ENCODE results near the gene SLC38A4.
"Not testable (repeated sequence)": the region's sequence is repeated elsewhere in the genome, so short reads cannot be mapped to it uniquely, and the experiment has no call there.

SLC38A4 gene

DNA sequence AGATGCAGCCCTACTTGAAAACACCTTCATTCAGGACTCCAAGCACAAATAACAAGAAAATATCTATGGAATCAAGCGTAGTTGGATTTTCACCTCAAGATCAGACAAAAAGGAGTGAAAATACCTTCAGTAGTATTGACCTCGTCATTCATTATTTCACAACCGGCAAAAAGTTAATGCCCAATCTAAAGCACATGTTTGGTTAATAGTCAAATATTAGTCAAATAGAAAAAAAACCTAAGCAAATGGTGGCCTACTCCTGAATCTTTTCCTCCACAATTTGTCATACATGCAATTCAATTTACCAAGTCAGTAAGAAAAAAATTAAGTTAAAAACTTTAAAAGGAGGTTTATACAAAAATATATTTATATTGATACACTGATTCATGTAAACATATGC, 50.0 kb downstream of the SLC38A4 start:
- H3K27ac Mint-ChIP-seq, result no peak overlapping the region
- peaks cover 4% of the 10 kb centered on the region for H3K27me3 Mint-ChIP-seq
- DNase-seq, result no peak
- no peaks in the 10 kb centered on the region for H3K36me3 Mint-ChIP-seq (ENCODE audit: low read depth)
- no peaks in the 10 kb centered on the region for H3K9me3 Mint-ChIP-seq
- no peaks in the 10 kb centered on the region for H3K4me1 Mint-ChIP-seq (ENCODE audit: low read depth)
- H3K4me3 Mint-ChIP-seq, result no peak overlapping the region

DNA sequence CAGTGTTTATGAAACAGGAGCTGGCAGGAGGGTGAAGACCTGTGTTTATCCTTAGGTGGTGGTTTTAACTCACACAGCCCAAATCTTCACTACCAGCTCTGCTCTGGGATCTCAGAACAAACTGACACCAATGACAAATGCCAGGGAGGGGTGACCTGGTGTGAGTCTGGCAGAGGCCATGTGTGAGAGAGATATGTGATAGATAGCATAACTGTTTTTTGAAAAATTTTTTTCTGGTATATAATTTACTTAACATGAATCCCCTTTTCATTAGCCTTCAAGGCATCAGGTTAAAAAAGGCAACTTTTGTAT, 51.5 kb downstream of the SLC38A4 start:
- Mint-ChIP-seq H3K36me3 (ENCODE audit: low read depth) (no peaks in the 10 kb centered on the region), H3K27ac (no peak overlapping the region), H3K9me3 (no peaks in the 10 kb centered on the region), H3K27me3 (no peaks in the 10 kb centered on the region), H3K4me1 (ENCODE audit: low read depth) (no peaks in the 10 kb centered on the region), H3K4me3 (no peak overlapping the region)
- no peak for DNase-seq

DNA sequence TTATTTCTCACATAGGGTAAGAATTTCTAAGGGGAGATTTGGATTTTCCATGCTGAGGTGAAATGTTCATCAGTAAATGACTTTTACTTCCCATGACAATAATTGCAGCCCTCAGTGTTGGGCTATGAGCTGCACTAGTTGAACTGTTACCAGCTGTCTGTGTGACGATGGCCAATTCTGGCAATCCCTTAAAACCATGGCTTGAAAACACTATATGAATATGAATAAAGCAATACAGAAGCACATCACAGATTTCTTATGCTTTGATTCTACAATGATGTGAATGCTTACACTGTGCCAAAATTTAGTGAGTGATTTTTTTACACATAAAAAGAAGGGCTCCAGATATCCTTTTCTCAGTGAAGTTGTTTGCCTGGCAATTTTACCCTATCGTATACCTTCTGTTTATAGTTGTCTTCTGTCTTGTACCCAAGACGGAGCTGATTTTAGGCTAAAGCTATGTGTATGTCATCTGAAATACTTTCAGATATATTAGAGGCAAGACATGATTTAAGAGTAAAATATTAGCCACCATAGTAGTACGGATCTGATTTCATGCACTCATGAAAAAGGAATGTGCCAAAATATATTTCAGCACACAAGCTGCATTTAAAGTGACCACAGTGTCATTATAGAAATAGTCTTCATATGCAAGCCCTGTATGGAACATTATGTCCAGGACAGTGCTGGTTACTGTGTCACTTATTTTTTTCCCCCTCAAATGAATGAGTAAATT, 52.0 kb downstream of the SLC38A4 start:
- H3K36me3 Mint-ChIP-seq (ENCODE audit: low read depth), result no peaks in the 10 kb centered on the region
- H3K27me3 Mint-ChIP-seq, result no peaks in the 10 kb centered on the region
- DNase-seq, result no peak
- H3K4me3 Mint-ChIP-seq, result no peak overlapping the region
- H3K9me3 Mint-ChIP-seq, result no peaks in the 10 kb centered on the region
- no peak overlapping the region for H3K27ac Mint-ChIP-seq
- no peaks in the 10 kb centered on the region for H3K4me1 Mint-ChIP-seq (ENCODE audit: low read depth)

DNA sequence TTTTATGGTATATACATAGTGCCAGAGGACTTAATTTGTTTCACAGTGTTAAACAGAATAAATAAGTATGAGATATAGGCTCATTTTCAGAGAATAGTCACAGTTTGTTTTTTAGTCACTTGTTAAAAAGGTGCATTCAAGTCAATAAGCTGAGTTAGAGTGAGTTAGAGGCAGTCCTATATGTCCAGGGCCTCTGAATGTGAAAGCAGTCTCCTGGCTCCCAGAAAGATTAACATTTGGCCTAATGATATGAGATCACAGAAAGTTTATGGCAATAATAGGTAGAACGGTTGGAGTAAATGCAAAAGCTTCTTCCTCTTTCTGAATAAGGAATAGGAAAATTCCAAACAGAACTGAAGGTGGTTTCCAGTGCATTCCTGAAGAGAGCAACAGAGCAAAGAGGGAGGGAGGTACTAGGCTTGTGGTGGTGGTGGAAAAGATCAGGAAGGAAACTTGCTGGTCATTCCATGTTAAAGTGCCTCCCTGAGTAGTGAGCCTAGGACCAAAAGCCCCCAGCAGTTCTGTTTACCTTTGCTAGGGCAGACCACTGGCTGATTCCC, 54.4 kb downstream of the SLC38A4 start:
- no peak for DNase-seq
- Mint-ChIP-seq H3K4me1 (ENCODE audit: low read depth) (no peaks in the 10 kb centered on the region), H3K27me3 (peaks cover 6% of the 10 kb centered on the region), H3K36me3 (ENCODE audit: low read depth) (no peaks in the 10 kb centered on the region), H3K4me3 (no peak overlapping the region), H3K27ac (no peak overlapping the region), H3K9me3 (no peaks in the 10 kb centered on the region)

DNA sequence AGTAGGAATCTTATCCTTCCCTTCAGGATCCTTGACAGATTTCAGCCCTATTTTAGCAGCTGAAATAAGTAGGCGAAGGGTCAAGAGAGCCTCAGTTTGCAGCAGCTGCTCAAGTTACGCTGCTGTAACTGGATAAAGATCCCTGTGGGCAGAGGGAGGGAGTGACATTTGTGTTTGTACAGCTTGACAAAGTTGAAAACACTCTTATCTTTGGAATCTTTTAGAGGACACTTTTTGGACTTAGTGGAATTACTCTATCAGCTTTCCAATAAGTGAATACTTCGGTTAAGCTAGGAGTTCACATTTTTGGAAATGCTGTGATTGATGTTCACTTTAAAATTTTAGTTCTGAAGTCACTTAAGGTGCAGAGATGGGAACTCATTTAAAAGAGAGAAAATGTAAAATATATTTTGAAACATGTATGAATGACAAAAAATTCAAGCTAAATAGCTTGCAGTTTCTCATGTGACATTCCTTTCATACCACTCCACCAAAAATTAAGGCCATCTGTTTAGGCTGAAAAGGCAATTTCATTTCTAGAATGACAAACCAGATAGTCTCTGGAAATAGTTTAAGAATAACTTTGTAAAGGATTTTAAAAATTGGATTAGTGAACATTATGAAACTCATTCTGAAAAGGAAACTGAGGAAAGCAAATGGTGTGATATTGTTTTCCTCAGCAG, 55.2 kb downstream of the SLC38A4 start:
- Mint-ChIP-seq H3K9me3 (no peaks in the 10 kb centered on the region), H3K27me3 (peaks cover 10% of the 10 kb centered on the region), H3K36me3 (ENCODE audit: low read depth) (no peaks in the 10 kb centered on the region), H3K4me3 (no peak overlapping the region), H3K4me1 (ENCODE audit: low read depth) (no peaks in the 10 kb centered on the region), H3K27ac (no peak overlapping the region)
- DNase-seq, result no peak

DNA sequence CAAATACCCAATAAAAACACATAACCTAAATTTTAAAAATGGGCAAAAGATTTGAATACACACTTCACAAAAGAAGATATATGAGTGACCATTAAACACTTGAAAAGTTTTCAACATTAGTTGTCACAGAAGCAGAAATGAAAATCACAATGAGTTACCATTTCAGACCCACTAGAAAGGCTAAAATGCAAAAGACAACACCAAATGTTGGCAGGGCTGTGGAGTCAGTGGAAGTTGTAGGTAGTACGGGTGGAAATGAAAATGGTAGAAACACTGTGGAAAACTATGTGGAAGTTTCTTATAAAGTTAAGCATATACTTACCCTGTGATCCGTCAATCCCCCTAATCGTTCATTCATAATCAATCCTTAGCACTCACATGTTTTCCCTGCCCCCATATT, 61.8 kb downstream of the SLC38A4 start:
- peaks cover 20% of the 10 kb centered on the region for H3K27me3 Mint-ChIP-seq
- no peak overlapping the region for H3K4me3 Mint-ChIP-seq
- no peaks in the 10 kb centered on the region for H3K36me3 Mint-ChIP-seq (ENCODE audit: low read depth)
- peaks cover 5% of the 10 kb centered on the region for H3K4me1 Mint-ChIP-seq (ENCODE audit: low read depth)
- no peak for DNase-seq
- peaks cover 3% of the 10 kb centered on the region for H3K9me3 Mint-ChIP-seq
- no peak overlapping the region for H3K27ac Mint-ChIP-seq

DNA sequence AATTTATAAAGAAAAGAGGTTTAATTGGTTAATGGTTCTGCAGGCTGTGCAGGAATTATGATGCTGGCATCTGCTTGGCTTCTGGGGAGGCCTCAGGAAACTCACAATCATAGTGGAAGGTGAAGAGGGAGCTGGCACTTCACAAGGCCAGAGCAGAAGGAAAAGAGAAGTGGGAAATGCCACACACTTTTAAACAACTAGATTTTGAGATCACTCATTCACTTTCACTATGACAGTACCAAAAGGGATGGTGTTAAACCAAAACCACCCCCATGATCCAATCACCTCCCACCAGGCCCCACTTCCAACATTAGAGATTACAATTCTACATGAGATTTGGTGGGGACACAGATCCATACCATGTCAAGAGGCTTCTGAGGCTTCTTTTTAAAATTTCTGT, 62.6 kb downstream of the SLC38A4 start:
- Mint-ChIP-seq H3K36me3 (ENCODE audit: low read depth) (no peaks in the 10 kb centered on the region), H3K4me1 (ENCODE audit: low read depth) (peaks cover 5% of the 10 kb centered on the region), H3K9me3 (peaks cover 5% of the 10 kb centered on the region), H3K27me3 (peaks cover 20% of the 10 kb centered on the region), H3K27ac (no peak overlapping the region), H3K4me3 (no peak overlapping the region)
- no peak for DNase-seq

DNA sequence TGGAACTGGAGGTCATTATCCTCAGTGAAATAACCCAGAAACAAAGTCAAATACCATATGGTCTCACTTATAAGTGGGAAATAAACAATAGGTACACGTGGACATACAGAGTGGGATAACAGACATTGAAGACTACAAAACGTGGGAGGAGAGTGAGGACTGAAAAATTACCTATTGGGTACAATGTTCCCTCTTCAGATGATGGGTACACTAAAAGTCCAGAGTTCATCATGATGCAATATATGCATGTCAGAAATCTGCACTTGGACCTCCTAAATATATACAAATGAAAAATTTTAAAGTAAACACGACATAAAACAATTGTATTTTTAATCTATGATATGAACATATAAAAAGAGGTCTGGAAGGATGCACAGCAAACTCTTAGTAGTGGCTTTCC, 71.2 kb downstream of the SLC38A4 start:
- no peaks in the 10 kb centered on the region for H3K36me3 Mint-ChIP-seq (ENCODE audit: low read depth)
- no peak overlapping the region for H3K27ac Mint-ChIP-seq
- no peak for DNase-seq
- H3K27me3 Mint-ChIP-seq, result no peaks in the 10 kb centered on the region
- H3K9me3 Mint-ChIP-seq, result peaks cover 9% of the 10 kb centered on the region
- peaks cover 9% of the 10 kb centered on the region for H3K4me1 Mint-ChIP-seq (ENCODE audit: low read depth)
- no peak overlapping the region for H3K4me3 Mint-ChIP-seq

DNA sequence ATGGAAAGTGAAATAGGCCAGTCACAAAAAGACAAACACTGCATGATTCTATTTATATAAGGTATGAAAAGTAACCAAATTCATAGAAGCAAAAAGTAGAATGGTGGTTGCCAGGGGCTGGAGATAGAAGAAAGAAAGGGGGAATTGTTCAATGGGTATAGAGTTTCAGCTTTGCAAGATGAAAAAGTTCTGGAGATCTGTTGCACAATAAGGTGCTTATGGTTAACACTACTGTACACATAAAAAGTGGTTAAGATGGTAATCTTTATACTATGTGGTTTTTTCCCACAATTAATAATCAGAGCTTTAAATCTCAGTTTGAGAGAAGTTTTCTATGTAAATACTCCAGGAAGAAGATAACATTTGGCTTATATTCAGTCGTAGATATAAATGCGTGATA, 73.4 kb downstream of the SLC38A4 start:
- H3K27me3 Mint-ChIP-seq, result peaks cover 5% of the 10 kb centered on the region
- H3K27ac Mint-ChIP-seq, result no peak overlapping the region
- no peak overlapping the region for H3K4me3 Mint-ChIP-seq
- peaks cover 12% of the 10 kb centered on the region for H3K9me3 Mint-ChIP-seq
- no peaks in the 10 kb centered on the region for H3K36me3 Mint-ChIP-seq (ENCODE audit: low read depth)
- DNase-seq, result no peak
- H3K4me1 Mint-ChIP-seq (ENCODE audit: low read depth), result peaks cover 9% of the 10 kb centered on the region

DNA sequence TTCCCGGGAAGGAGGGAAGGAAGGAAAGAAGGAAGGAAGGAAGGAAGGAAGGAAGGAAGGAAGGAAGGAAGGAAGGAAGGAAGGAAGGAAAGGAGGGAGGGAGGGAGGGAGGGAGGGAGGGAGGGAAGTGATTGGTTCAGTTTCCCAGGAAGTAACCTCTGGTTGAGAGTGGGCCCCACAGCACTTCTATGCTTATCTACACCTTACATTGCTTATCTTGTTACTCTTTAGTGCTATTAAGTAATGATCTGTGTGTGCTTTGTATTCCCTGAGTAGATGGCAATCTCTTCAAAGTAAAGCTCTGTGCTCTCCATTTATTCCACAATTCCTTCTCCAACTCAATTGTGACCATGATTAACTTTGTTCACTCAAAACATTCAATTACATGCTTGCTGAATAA, 74.6 kb downstream of the SLC38A4 start:
- H3K27me3 Mint-ChIP-seq, result peaks cover 5% of the 10 kb centered on the region
- H3K27ac Mint-ChIP-seq, result no peak overlapping the region
- H3K36me3 Mint-ChIP-seq (ENCODE audit: low read depth), result no peaks in the 10 kb centered on the region
- H3K4me3 Mint-ChIP-seq, result no peak overlapping the region
- peaks cover 10% of the 10 kb centered on the region for H3K9me3 Mint-ChIP-seq
- peaks cover 9% of the 10 kb centered on the region for H3K4me1 Mint-ChIP-seq (ENCODE audit: low read depth)
- no peak for DNase-seq

DNA sequence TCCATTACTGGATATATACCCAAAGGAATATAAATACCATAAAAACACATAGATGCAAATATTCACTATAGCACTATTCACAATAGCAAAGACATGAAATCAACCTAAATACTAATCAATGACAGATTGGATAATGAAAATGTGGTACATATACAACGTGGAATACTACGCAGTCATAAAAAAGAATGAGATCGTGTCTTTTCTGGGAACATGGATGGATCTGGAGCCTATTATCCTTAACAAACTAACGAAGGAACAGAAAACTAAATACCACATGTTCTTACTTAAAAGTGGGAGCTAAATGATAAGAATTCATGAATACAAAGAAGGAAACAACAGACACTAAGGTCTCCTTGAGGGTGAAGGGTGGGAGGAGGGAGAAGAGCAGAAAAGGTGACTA, 76.5 kb downstream of the SLC38A4 start:
- no peak for DNase-seq
- H3K9me3 Mint-ChIP-seq, result peaks cover 14% of the 10 kb centered on the region
- H3K27ac Mint-ChIP-seq, result no peak overlapping the region
- H3K4me3 Mint-ChIP-seq, result no peak overlapping the region
- no peaks in the 10 kb centered on the region for H3K36me3 Mint-ChIP-seq (ENCODE audit: low read depth)
- H3K4me1 Mint-ChIP-seq (ENCODE audit: low read depth), result peaks cover 9% of the 10 kb centered on the region
- H3K27me3 Mint-ChIP-seq, result peaks cover 10% of the 10 kb centered on the region

DNA sequence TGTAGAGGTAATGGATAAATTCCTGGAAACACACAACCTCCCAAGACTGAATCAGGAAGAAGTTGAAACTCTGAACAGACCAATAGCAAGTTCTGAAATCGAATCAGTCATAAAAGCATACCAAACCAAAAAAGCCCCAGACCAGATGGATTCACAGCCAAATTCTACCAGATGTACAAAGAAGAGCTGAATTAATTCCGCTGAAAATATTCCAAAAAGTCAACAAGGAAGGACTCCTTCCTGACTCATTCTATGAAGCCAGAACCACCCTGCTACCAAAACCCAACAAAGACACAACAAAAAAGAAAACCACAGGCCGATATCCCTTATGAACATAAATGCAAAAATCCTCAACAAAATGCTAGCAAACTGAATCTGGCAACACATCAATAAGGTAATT, 81.5 kb downstream of the SLC38A4 start:
- DNase-seq, result no peak
- Mint-ChIP-seq H3K27me3 (peaks cover 23% of the 10 kb centered on the region), H3K27ac (no peak overlapping the region), H3K36me3 (ENCODE audit: low read depth) (no peaks in the 10 kb centered on the region), H3K4me1 (ENCODE audit: low read depth) (no peaks in the 10 kb centered on the region), H3K4me3 (no peak overlapping the region), H3K9me3 (peaks cover 30% of the 10 kb centered on the region)

DNA sequence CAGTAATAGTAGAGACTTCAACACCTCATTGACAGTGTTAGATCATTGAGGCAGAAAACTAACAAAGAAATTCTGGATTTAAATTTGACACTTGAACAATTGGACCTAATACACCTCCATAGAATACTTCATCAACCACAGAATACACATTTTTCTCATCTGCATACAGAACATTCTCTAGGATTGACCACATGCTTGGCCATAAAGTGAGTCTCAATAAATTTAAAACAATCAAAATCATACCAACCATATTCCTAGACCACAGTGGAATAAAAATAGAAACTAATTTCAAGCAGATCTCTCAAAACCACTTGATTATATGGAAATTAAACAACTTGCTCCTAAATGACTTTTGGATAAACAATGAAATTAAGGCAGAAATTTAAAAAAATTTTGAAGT, 82.3 kb downstream of the SLC38A4 start:
- Mint-ChIP-seq H3K4me3 (no peak overlapping the region), H3K27ac (no peak overlapping the region), H3K9me3 (peaks cover 29% of the 10 kb centered on the region), H3K27me3 (peaks cover 27% of the 10 kb centered on the region), H3K4me1 (ENCODE audit: low read depth) (no peaks in the 10 kb centered on the region), H3K36me3 (ENCODE audit: low read depth) (no peaks in the 10 kb centered on the region)
- no peak for DNase-seq

DNA sequence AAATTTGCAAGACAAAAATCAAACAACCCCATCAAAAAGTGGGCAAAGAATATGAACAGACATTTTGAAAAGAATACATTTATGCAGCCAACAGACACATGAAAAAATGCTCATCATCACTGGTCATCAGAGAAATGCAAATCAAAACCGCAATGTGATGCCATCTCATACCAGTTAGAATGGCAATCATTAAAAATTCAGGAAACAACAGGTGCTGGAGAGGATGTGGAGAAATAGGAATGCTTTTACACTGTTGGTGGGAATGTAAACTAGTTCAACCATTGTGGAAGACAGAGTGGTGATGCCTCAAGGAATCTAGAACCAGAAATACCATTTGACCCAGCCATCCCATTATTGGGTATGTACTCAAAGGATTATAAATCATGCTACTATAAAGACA, 83.5 kb downstream of the SLC38A4 start:
- not testable (repeated sequence) for DNase-seq; H3K27ac Mint-ChIP-seq; H3K4me1 Mint-ChIP-seq (ENCODE audit: low read depth); H3K36me3 Mint-ChIP-seq (ENCODE audit: low read depth); H3K4me3 Mint-ChIP-seq
- peaks cover 22% of the 10 kb centered on the region for H3K27me3 Mint-ChIP-seq
- H3K9me3 Mint-ChIP-seq, result peaks cover 32% of the 10 kb centered on the region

DNA sequence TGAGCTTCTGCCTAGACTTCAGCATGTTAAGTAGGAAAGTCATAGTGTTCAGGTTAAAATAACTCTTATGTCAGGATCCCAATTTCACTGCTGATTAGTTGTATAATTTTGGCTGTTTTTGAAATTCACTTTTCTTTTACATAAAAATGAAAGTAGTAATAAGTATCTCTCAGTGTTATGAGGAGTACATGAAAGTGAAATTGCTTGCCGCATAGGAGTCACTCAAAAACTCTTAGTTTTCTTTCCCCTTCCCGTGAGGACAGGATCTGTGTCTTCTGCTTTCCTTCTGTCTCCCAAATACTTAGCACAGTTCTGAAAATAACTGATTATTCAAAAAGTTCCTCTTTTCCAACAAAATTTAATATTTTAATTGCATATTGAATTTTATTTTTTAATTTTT, 100.5 kb downstream of the SLC38A4 start:
- no peak overlapping the region for H3K27ac Mint-ChIP-seq
- H3K4me3 Mint-ChIP-seq, result no peak overlapping the region
- peaks cover 4% of the 10 kb centered on the region for H3K27me3 Mint-ChIP-seq
- no peak for DNase-seq
- H3K9me3 Mint-ChIP-seq, result no peaks in the 10 kb centered on the region
- no peaks in the 10 kb centered on the region for H3K36me3 Mint-ChIP-seq (ENCODE audit: low read depth)
- H3K4me1 Mint-ChIP-seq (ENCODE audit: low read depth), result peaks cover 2% of the 10 kb centered on the region

Measured in activated T-cell treated with anti-CD3 and anti-CD28 coated beads, Interleukin-2, amount 50 U/mL, for 24 hours (primary cell).